Measurements from ENCODE around the gene ADCY2.
A peak's percentile ranks its signal among the peaks of the same experiment; 100 is the strongest.

Gene ADCY2

DNA sequence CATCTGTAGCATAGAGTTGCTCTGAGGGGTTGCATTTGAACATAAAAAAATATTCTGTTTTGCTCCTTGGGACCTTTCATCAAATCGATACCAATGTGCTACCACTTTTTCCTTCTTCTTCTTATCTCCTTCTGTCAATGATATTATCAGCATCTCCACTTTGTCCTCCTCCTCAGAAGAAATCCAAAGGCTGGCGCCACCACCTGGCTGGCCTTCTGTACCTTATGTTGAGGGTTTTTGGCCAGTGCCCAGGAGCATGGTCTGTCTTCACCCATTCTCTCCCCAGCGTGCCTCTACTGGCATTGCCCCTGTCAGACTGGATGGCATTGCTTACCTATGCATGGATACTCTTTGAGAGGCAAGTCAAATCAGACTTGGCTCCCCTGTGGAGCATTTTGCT lies 287.8 kb downstream of the ADCY2 start:
- Mint-ChIP-seq H3K27ac (no peak overlapping the region), H3K4me1 (no peaks in the 10 kb centered on the region), H3K4me3 (no peak overlapping the region), H3K27me3 (no peaks in the 10 kb centered on the region), H3K36me3 (no peaks in the 10 kb centered on the region), H3K9me3 (peaks cover 2% of the 10 kb centered on the region)
- ATAC-seq: no peak

DNA sequence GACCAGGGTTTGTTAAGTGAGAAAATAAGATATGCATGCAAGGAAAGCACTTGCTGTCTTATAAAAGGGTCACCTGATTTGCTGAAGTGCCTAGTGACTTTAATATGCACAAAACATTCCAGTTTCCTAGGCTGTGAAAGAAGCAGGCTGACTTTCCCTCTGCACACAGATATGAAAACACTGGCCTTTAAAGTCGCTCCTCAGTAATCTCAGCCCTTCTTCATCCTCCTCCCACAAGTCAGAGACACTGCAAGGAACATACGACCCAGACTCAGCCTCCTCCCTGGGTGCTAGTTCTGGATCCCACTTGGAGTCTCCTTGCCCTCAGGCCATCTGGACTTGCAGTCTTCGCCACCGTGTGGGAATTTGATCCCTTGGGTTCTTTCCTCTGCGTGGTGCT lies 288.9 kb downstream of the ADCY2 start:
- Mint-ChIP-seq H3K9me3 (peaks cover under 1% of the 10 kb centered on the region), H3K36me3 (no peaks in the 10 kb centered on the region), H3K27me3 (no peaks in the 10 kb centered on the region), H3K27ac (no peak overlapping the region), H3K4me3 (no peak overlapping the region), H3K4me1 (no peaks in the 10 kb centered on the region)
- no peak for ATAC-seq

DNA sequence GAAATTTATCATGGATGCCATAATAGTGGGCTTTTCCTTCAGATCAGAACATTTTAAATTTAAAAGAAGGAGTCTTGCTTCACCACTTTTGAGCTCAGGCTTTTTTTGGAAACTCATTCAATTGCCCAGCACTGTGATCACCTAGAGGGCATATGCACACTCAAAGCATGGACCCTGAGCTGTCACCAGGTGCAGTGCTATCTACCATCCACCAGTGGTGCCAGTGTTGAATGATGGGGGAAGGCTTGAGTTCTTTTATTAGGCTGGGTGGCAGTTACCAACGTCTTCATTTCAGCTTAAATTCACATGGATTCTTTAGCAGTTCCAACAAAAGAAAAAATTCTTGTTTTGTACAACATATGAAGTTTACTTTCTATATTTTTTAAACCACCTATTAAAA lies 290.9 kb downstream of the ADCY2 start:
- Mint-ChIP-seq H3K9me3 (no peaks in the 10 kb centered on the region), H3K4me1 (no peaks in the 10 kb centered on the region), H3K4me3 (no peak overlapping the region), H3K27me3 (no peaks in the 10 kb centered on the region), H3K36me3 (no peaks in the 10 kb centered on the region), H3K27ac (no peak overlapping the region)
- ATAC-seq: no peak

DNA sequence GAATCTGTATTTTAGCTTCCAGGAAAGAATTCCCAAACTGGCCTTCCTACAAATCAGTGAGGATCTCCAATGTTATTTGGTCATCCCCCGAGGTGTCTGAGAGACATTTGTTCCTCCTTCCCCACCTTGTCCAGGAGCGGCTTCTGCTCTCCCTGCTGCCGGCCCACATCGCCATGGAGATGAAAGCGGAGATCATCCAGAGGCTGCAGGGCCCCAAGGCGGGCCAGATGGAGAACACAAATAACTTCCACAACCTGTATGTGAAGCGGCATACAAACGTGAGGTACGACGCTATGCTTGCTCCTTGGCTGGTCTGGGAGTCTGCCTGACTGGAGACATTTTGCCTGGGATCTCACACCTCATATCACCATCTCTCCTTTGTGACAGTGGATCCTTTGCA lies 294.6 kb downstream of the ADCY2 start:
- Mint-ChIP-seq H3K4me1 (no peaks in the 10 kb centered on the region), H3K9me3 (peaks cover 6% of the 10 kb centered on the region), H3K4me3 (no peak overlapping the region), H3K27me3 (no peaks in the 10 kb centered on the region), H3K27ac (no peak overlapping the region), H3K36me3 (no peaks in the 10 kb centered on the region)
- ATAC-seq: no peak

DNA sequence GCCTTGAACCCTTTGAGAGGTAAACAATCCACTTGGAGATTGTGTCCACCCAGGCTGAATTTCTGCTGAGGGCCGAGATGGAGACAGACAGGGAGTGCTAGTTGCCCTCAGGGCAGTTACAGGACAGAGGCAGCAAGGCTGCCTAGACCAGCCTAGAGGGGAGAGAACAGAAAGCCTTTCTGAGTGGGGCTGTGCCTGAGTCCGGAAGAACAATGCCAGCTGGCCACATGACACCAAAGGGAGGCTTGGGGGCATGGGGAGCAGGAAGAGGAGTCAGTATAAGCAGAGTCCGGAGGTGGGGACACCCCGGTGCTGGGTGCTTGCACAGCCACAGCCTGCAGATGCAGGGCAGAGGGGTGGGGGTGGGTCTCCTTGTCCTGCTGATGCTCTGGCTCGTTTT lies 309.3 kb downstream of the ADCY2 start:
- no peaks in the 10 kb centered on the region for H3K9me3 Mint-ChIP-seq

GRCh38 chr5:7705736-7706135 lies 309.8 kb downstream of the ADCY2 start:
- Mint-ChIP-seq H3K36me3 (no peaks in the 10 kb centered on the region), H3K4me1 (no peaks in the 10 kb centered on the region), H3K9me3 (no peaks in the 10 kb centered on the region), H3K4me3 (no peak overlapping the region), H3K27me3 (no peaks in the 10 kb centered on the region), H3K27ac (no peak overlapping the region)
- ATAC-seq: no peak

More for the DNA sequence above, 309.3 kb downstream of the ADCY2 start:
- Mint-ChIP-seq H3K4me1 (no peaks in the 10 kb centered on the region), H3K4me3 (no peak overlapping the region), H3K27me3 (no peaks in the 10 kb centered on the region), H3K27ac (no peak overlapping the region), H3K36me3 (no peaks in the 10 kb centered on the region)
- no peak for ATAC-seq

GRCh38 chr5:7706256-7706655 lies 310.3 kb downstream of the ADCY2 start:
- Mint-ChIP-seq H3K27ac (no peak overlapping the region), H3K27me3 (no peaks in the 10 kb centered on the region), H3K4me3 (no peak overlapping the region), H3K36me3 (no peaks in the 10 kb centered on the region), H3K9me3 (no peaks in the 10 kb centered on the region), H3K4me1 (no peaks in the 10 kb centered on the region)
- ATAC-seq: no peak

GRCh38 chr5:7714119-7714518 lies 318.2 kb downstream of the ADCY2 start:
- H3K4me1 Mint-ChIP-seq: no peaks in the 10 kb centered on the region
- H3K9me3 Mint-ChIP-seq: no peaks in the 10 kb centered on the region

DNA sequence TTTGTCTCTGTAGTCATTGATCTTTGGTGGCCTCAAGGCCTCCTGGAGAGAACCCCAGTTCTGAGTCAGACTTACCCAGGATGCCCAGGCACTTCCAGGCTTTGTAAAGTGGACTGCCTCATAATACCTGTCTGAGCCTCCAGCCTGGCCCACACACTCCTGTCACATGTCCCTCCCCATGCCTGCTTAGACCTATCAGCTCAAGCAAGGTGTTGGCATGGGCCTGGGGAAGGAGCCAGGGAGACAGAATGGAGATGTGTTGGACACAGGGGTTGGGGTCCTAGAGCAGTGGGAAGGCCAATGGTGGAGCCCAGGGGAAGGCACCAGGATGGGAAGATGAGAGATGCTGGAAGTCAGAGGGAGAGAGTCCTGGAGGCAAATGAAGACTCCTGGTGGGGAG lies 318.8 kb downstream of the ADCY2 start:
- Mint-ChIP-seq H3K4me3 (no peak overlapping the region), H3K27ac (no peak overlapping the region), H3K9me3 (no peaks in the 10 kb centered on the region), H3K27me3 (no peaks in the 10 kb centered on the region), H3K4me1 (no peaks in the 10 kb centered on the region), H3K36me3 (no peaks in the 10 kb centered on the region)
- peak; percentile 61 for ATAC-seq

More at GRCh38 chr5:7714119-7714518, 318.2 kb downstream of the ADCY2 start:
- H3K36me3 Mint-ChIP-seq: no peaks in the 10 kb centered on the region
- no peak for ATAC-seq
- no peak overlapping the region for H3K4me3 Mint-ChIP-seq
- no peak overlapping the region for H3K27ac Mint-ChIP-seq
- H3K27me3 Mint-ChIP-seq: no peaks in the 10 kb centered on the region

GRCh38 chr5:7717691-7718090 lies 321.8 kb downstream of the ADCY2 start:
- no peak for ATAC-seq
- Mint-ChIP-seq H3K9me3 (peaks cover 2% of the 10 kb centered on the region), H3K4me1 (no peaks in the 10 kb centered on the region), H3K36me3 (no peaks in the 10 kb centered on the region), H3K27me3 (no peaks in the 10 kb centered on the region), H3K4me3 (no peak overlapping the region), H3K27ac (no peak overlapping the region)

DNA sequence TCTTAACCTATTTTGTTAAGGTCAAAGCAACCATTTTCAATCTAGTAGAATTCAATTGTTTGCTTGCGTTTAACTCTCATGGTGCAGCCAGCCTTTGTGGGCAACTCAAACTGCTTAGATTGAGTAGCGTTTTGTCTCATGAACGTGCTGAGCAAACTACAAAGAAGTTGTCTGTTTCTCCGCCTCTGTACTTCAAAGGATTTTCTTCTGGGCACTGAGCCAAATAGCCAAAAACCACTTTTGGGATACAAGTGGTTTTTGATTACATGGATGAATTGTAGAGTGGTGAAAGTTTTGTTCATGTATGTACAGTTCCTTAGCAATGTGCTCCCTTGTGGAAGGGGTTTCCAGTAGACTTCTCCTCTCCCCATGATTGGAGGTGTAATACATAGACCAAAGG lies 332.1 kb downstream of the ADCY2 start:
- peaks cover under 1% of the 10 kb centered on the region for H3K27me3 Mint-ChIP-seq
- no peak for ATAC-seq
- no peaks in the 10 kb centered on the region for H3K4me1 Mint-ChIP-seq
- H3K36me3 Mint-ChIP-seq: no peaks in the 10 kb centered on the region
- no peak overlapping the region for H3K4me3 Mint-ChIP-seq
- no peaks in the 10 kb centered on the region for H3K9me3 Mint-ChIP-seq
- H3K27ac Mint-ChIP-seq: no peak overlapping the region

DNA sequence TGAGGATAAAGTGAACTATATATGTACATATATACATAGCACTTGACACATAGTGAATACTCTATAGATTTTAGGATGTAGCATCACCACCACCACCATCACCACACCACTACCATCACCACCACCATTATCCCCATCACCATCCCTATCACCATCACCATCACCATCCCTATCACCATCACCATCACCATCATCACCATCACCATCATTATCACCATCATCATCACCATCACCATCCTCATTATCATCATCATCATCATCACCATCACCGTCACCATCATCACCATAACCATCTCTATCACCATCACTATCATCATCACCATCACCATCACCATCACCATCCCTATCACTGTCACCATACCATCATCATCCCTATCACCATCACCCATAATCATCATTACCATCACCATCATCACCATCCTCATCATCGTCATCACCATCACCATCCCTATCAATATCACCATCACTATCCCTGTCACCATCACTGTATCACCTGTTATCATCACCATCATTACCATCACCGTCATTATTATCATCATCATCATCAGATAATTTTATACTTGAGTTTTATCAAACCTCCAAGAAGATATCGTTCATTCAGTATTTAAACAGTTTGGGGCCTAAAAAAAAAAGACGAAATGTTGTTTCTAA lies 345.6 kb downstream of the ADCY2 start:
- peaks cover 8% of the 10 kb centered on the region for H3K27me3 Mint-ChIP-seq
- H3K4me3 Mint-ChIP-seq: no peak overlapping the region
- no peak overlapping the region for H3K27ac Mint-ChIP-seq
- no peak for ATAC-seq
- H3K4me1 Mint-ChIP-seq: peaks cover 5% of the 10 kb centered on the region
- no peaks in the 10 kb centered on the region for H3K9me3 Mint-ChIP-seq
- no peaks in the 10 kb centered on the region for H3K36me3 Mint-ChIP-seq

DNA sequence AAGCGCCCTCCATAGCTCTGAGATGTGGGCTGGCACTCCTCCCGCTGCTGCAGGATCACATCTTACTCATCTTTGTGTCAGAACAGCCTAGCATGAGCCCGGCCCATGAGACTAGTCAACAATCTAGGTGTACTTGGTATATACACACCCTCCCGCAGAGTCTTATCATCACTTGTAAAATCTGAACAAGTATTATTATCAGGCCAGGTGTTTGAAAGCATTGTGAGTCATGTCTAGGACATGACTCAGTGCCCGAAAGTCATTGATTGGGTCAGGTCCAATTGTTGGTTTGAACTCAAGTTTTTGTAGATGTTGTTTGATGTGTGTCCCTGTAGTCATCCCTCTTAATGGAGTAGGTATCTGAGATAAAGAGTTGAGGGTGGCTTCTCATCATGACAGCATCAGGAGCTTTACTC lies 346.3 kb downstream of the ADCY2 start:
- H3K27ac Mint-ChIP-seq: no peak overlapping the region

DNA sequence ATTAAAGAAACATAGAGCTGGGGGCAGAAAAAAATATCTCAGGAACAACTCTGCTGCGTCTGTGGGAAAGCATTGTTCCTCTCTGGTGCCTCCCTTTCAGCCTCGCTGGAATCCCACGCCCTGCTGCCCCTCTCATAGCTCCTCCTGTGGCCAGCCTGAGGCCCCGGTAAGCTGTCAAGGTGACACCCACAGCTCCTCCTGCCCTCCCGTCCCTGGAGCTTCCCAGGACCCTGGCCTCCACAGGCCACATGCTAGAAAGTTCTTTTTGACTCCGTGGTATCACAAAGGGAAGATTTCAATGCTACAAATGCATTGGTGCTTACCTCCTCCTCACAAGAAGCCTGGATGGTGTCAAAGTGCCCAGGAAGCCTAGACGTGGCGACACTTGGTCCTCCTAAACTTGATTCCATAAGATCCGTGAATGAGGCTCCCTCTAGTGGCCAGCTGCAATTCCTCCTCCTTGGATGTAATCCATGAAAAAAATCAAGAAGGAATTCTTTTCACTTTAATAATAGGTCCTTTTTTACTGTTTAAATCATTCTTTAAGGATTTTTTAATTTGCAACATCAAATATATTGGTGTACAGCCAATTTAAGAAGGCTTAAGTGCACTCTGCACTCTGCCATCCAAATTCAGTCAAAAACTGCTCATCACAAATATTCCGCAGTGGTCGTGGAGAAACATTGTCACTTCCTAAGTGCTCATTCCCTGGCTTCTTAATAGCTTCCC lies 350.1 kb downstream of the ADCY2 start:
- Mint-ChIP-seq H3K4me3 (no peak overlapping the region), H3K27ac (no peak overlapping the region), H3K9me3 (no peaks in the 10 kb centered on the region), H3K27me3 (peaks cover 16% of the 10 kb centered on the region), H3K36me3 (no peaks in the 10 kb centered on the region), H3K4me1 (peaks cover 5% of the 10 kb centered on the region)
- ATAC-seq: no peak

More for the DNA sequence above, 346.3 kb downstream of the ADCY2 start:
- Mint-ChIP-seq H3K9me3 (no peaks in the 10 kb centered on the region), H3K36me3 (no peaks in the 10 kb centered on the region), H3K4me1 (peaks cover 5% of the 10 kb centered on the region), H3K27me3 (peaks cover 12% of the 10 kb centered on the region), H3K4me3 (no peak overlapping the region)
- no peak for ATAC-seq

- Mint-ChIP-seq H3K9me3 (no peaks in the 10 kb centered on the region), H3K27me3 (peaks cover 16% of the 10 kb centered on the region), H3K4me1 (peaks cover 5% of the 10 kb centered on the region), H3K27ac (no peak overlapping the region), H3K36me3 (no peaks in the 10 kb centered on the region), H3K4me3 (no peak overlapping the region)
- no peak for ATAC-seq
Measured at GRCh38 chr5:7747728-7748127, 351.8 kb downstream of the ADCY2 start.

DNA sequence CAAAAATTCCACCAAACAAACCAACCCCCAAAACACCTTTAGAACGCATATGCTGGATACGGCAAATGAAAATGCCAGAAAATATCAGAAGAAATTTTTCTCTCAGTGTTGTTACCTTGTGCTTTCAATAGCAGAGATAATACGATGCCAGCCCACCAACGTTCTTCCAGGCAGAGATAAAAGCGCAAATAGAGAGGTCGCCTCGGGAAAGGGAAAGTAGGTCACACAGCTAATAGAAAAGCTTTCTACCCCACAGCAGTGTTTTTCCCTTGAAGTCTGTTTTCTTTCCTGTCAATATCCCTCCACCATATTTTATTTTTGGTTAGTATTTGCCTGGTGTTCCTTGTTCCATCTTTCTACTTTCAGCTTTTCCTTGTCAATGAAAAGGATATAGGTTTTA lies 353.7 kb downstream of the ADCY2 start:
- ATAC-seq: no peak
- peaks cover 26% of the 10 kb centered on the region for H3K27me3 Mint-ChIP-seq
- H3K4me3 Mint-ChIP-seq: no peak overlapping the region
- H3K4me1 Mint-ChIP-seq: peaks cover 5% of the 10 kb centered on the region
- H3K9me3 Mint-ChIP-seq: no peaks in the 10 kb centered on the region
- H3K36me3 Mint-ChIP-seq: no peaks in the 10 kb centered on the region
- H3K27ac Mint-ChIP-seq: no peak overlapping the region
